ENCODE data around the gene TLE6.
"Not testable (repeated sequence)": the region's sequence is repeated elsewhere in the genome, so short reads cannot be mapped to it uniquely, and the experiment has no call there.

The TLE6 gene

GRCh38 chr19:3010871-3011270 lies 33.5 kb downstream of the TLE6 start:
- Histone ChIP-seq H3K27ac (no peak overlapping the region), H3K4me1 (no peaks in the 10 kb centered on the region), H3K4me3 (no peak overlapping the region), H3K27me3 (peaks cover 0 to 6% of the 10 kb centered on the region in 2 donors), H3K36me3 (peaks cover 0 to 78% (median 0%) of the 10 kb centered on the region in 3 donors), H3K9me3 (no peaks in the 10 kb centered on the region)
- no peak for DNase-seq
- TF ChIP-seq CTCF (IDR thresholded peaks at IDR 0.05), result no peak
- intact Hi-C loops (cut with DNase I; ENCODE audit: low total_unique reads), result no loop called here

GRCh38 chr19:3012059-3012458 lies 34.7 kb downstream of the TLE6 start:
- H3K36me3 ChIP-seq, result peaks cover 0 to 66% (median 0%) of the 10 kb centered on the region in 3 donors

GRCh38 chr19:3012621-3013262 lies 35.4 kb downstream of the TLE6 start:
- Histone ChIP-seq H3K4me1 (no peaks in the 10 kb centered on the region), H3K27ac (no peak overlapping the region), H3K36me3 (peaks cover 0 to 59% (median 0%) of the 10 kb centered on the region in 3 donors), H3K9me3 (no peaks in the 10 kb centered on the region), H3K4me3 (no peak overlapping the region), H3K27me3 (peaks cover 0 to 8% of the 10 kb centered on the region in 2 donors)
- intact Hi-C loops (cut with DNase I; ENCODE audit: low total_unique reads), result no loop called here
- no peak for TF ChIP-seq CTCF (IDR thresholded peaks at IDR 0.05)
- DNase-seq, result no peak

More at GRCh38 chr19:3012059-3012458, 34.7 kb downstream of the TLE6 start:
- H3K27me3 ChIP-seq; H3K27ac ChIP-seq; H3K9me3 ChIP-seq; intact Hi-C loops (cut with DNase I; ENCODE audit: low total_unique reads); DNase-seq; H3K4me3 ChIP-seq; H3K4me1 ChIP-seq: not testable (repeated sequence)

- DNase-seq, result no peak
- Histone ChIP-seq H3K27me3 (peaks cover 0 to 8% of the 10 kb centered on the region in 2 donors), H3K4me3 (no peak overlapping the region), H3K9me3 (no peaks in the 10 kb centered on the region), H3K27ac (no peak overlapping the region), H3K36me3 (peaks cover 0 to 54% (median 0%) of the 10 kb centered on the region in 3 donors), H3K4me1 (no peaks in the 10 kb centered on the region)
- no peak for TF ChIP-seq CTCF (IDR thresholded peaks at IDR 0.05)
- intact Hi-C loops (cut with DNase I; ENCODE audit: low total_unique reads), result no loop called here
These were observed 35.9 kb downstream of the TLE6 start for GRCh38 chr19:3013263-3013725.

- H3K4me3 ChIP-seq, result no peak overlapping the region
- H3K9me3 ChIP-seq, result no peaks in the 10 kb centered on the region
- peaks cover 0 to 10% of the 10 kb centered on the region in 2 donors for H3K27me3 ChIP-seq
- H3K27ac ChIP-seq, result no peak overlapping the region
- H3K4me1 ChIP-seq, result no peaks in the 10 kb centered on the region
- TF ChIP-seq CTCF (IDR thresholded peaks at IDR 0.05), result no peak
- peaks cover 0 to 52% (median 2%) of the 10 kb centered on the region in 3 donors for H3K36me3 ChIP-seq
- intact Hi-C loops (cut with DNase I; ENCODE audit: low total_unique reads), result no loop called here
- DNase-seq, result no peak
These were observed 36.8 kb downstream of the TLE6 start for GRCh38 chr19:3014135-3014534.

- no peaks in the 10 kb centered on the region for H3K4me1 ChIP-seq
- H3K27me3 ChIP-seq, result peaks cover 0 to 18% of the 10 kb centered on the region in 2 donors
- intact Hi-C loops (cut with DNase I; ENCODE audit: low total_unique reads), result no loop called here
- no peaks in the 10 kb centered on the region for H3K9me3 ChIP-seq
- TF ChIP-seq CTCF (IDR thresholded peaks at IDR 0.05), result no peak
- no peak for DNase-seq
- H3K36me3 ChIP-seq, result peaks cover 0 to 51% (median 4%) of the 10 kb centered on the region in 3 donors
- H3K4me3 ChIP-seq, result no peak overlapping the region
- no peak overlapping the region for H3K27ac ChIP-seq
These were observed 38.0 kb downstream of the TLE6 start for GRCh38 chr19:3015126-3016057.
